Purkinje cell (primary cell): ENCODE data around the gene PDZD4. TPM values are rescaled to one million over a fixed set of nuclear protein-coding genes. Genes with fewer than 3 reads are reported as not detected.

ENCODE experiments used
- polyA plus RNA-seq: library from polyadenylated mRNA; unstranded; fragments of >200 nt; fragmentation: Nextera tagmentation; gene quantifications from 2 replicates; pipeline ENCODE4 v1.2.1, GENCODE V29; 2014

Gene PDZD4, protein sequence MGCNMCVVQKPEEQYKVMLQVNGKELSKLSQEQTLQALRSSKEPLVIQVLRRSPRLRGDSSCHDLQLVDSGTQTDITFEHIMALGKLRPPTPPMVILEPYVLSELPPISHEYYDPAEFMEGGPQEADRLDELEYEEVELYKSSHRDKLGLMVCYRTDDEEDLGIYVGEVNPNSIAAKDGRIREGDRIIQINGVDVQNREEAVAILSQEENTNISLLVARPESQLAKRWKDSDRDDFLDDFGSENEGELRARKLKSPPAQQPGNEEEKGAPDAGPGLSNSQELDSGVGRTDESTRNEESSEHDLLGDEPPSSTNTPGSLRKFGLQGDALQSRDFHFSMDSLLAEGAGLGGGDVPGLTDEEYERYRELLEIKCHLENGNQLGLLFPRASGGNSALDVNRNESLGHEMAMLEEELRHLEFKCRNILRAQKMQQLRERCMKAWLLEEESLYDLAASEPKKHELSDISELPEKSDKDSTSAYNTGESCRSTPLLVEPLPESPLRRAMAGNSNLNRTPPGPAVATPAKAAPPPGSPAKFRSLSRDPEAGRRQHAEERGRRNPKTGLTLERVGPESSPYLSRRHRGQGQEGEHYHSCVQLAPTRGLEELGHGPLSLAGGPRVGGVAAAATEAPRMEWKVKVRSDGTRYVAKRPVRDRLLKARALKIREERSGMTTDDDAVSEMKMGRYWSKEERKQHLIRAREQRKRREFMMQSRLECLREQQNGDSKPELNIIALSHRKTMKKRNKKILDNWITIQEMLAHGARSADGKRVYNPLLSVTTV
- polyA plus RNA-seq: 0.43 and 2.1 TPM in 2 replicates

DNA sequence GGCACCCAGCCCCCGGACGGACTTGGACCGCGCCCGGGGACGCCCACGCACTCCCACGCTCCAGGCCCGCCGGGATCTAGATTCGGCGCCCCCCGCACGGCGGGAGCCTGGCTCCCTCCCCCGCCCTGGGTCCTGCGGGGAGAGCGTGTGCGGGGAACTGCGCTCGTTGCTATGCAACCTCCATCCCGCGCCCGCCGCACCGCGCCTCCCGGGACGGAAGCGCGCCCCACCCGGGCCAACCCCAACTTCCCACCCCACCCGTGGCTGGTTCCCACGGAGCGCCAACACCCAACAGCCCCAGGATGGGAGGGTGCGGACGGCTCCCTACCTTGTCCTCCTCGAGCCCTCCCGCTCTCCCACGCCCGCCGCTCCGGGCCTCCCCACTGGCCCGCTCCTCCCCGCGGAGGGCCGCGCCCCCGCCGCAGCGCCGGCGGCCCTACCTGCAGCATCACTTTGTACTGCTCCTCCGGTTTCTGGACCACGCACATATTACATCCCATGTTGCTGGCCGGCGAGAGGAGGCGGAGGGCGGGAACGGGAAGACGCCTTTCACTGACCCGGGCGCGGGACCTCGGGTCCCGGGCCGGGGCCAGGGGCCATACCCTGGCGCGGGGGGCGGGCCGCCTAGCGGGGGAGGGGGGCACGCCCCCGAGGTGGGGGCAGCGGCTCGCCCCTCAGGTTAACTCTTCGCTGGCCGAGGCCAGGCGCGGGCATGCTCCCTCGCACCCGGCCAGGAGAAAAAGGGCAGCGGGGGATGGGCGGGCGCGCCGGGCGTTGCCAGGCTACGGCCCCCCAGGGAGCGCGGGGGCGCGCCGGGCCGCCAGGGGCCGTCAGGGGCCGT is at the start of gene PDZD4:
Gene PDZD4 (minus strand): TSS at position 746 of the 841 bp plus-strand sequence. CDS start 246 bp downstream, at position 500.

DNA sequence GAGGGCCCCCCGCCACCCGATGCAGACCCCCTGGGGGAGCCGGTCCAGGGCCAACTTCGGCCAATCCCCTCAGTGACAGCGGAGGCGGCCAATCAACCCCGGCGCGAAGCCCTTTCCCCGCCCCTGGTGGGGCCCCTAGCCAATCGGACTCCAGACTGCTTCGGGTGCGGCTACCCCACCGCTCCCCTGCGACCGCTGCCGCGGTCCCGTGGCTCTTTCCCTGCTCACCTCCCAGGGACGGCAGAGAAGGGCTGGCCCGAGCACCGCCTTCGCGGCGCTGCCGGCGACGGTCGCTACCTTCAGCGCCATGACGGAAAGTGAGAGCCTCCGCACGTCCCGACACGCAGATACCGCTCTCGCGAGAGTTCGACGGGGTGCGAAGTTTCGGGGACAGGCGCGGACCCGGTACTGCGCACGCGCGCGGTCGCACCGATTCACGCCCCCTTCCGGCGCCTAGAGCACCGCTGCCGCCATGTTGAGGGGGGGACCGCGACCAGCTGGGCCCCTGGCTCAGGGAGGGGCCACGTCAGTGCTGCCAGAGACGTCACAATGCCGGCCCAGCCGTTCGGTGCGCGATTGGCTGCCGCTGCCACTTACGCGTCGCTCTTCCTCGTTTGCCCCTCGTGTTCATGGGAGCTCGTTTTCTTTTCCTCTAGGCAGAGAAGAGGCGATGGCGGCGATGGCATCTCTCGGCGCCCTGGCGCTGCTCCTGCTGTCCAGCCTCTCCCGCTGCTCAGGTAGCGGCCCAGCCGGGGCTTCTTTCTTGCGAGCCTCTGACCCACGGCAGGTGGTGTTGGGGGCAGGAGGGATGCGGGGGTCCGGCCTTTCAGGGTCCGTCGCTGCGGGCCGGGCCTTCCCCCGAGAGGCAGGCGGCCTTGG is 36.1 kb downstream of the PDZD4 start, which contains the start of the genes IDH3G and SSR4:
Gene IDH3G (minus strand): TSS at position 358 of the 879 bp plus-strand sequence. CDS start 49 bp downstream, at position 309.
Gene SSR4 (plus strand): TSS at position 651 of the 879 bp plus-strand sequence. CDS start 20 bp downstream, at position 671.

DNA sequence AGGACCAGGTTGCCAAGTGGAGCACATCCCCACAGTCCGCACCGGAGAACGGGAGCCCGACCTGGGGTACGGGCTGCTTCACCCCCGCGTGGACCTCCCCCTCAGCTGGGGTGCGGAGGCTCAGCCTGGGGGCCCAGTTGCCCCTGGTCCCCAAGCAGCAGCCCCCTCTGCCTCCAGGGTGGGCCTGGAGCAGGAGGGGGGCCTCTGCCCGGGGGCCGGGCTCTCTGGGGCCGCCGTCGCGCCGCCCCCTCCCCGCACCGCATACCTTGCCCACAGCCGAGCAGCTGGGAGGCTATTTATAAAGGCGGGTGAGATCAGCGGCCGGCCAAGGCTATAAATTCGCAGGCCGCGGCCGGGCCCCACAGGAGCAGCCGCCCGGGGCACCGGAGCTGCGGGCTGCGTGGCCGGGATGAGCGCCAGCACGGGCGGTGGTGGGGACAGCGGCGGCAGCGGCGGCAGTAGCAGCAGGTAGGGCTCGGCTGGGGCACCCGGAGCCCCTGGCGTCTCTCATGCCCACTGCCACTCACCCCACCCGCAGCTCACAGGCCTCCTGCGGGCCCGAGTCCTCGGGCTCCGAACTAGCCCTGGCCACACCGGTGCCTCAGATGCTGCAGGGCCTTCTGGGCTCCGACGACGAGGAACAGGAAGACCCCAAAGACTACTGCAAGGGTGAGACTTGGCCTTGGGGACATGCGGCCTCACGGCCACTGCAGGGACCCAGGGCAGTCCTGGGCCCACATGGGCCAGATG is 49.5 kb downstream of the PDZD4 start, which contains the start of gene SRPK3:
Gene SRPK3 (plus strand): TSS at position 364 of the 750 bp plus-strand sequence. CDS start 46 bp downstream, at position 410.

DNA sequence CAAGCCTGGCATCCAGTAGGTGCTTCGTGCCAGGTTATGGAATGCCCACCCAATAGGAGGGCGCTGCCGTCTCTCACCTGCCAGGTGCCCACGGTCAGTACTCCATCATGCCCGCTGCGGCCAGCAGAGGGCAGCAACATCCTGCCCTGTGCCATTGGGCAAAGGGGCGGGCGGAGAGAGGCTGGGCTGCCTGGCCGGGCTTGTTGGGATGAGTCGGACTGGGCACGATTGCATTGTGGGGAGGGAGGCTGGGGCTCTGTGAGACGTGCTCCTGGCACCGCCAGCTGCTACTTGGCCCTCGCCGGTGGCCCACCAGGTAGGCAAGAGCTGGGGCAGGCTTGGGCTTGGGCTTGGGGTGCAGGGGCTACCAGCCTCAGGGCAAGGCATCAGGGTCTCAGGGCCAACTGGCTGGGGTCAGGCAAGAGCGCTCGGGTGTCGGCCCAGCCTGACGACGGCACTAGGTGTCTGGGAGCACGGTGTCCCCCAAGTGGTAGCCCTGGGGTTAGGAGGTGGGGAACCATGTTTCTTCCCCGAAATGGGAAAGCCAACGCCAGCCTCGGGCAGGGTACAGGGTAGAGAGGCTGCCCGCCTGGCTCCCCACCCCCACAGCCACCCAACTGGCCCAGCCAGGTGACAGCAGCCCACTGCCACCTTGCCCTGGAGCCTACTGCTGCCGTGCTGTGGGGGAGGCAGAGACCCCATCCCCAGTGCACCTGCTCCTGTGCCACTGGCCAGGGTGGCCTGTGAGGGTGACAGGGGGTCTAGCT is 66.2 kb downstream of the PDZD4 start, which contains the start of gene PLXNB3:
Gene PLXNB3 (plus strand): TSS at position 261 of the 767 bp plus-strand sequence. CDS start 1,287 bp downstream, outside the sequence.

Other genes with a start within 250 kb of the PDZD4 start
- 2.8 and 7.1 TPM in 2 replicates for gene CCNQ, start 231.4 kb downstream of the PDZD4 start, polyA plus RNA-seq
- gene DUSP9, start 183.3 kb downstream of the PDZD4 start, polyA plus RNA-seq: not detected in 2 replicates
- gene PNCK, start 156.7 kb downstream of the PDZD4 start, polyA plus RNA-seq: 1.4 TPM in 1 of 2 replicates, not detected in the other
- gene SLC6A8, start 142.6 kb downstream of the PDZD4 start, polyA plus RNA-seq: 0.39 and 0.70 TPM in 2 replicates
- 151 and 213 TPM in 2 replicates for gene BCAP31, start 106.2 kb downstream of the PDZD4 start, polyA plus RNA-seq
- gene ABCD1, start 105.7 kb downstream of the PDZD4 start, polyA plus RNA-seq: 0.07 and 2.8 TPM in 2 replicates
- not detected in 2 replicates for gene PLXNB3, start 66.3 kb downstream of the PDZD4 start, polyA plus RNA-seq
- gene SRPK3, start 49.5 kb downstream of the PDZD4 start, polyA plus RNA-seq: 2.0 TPM in 1 of 2 replicates, not detected in the other
- 85.8 and 95.3 TPM in 2 replicates for gene IDH3G, start 36.2 kb downstream of the PDZD4 start, polyA plus RNA-seq
- gene SSR4, start 35.9 kb downstream of the PDZD4 start, polyA plus RNA-seq: 580 and 718 TPM in 2 replicates
- 6.9 and 7.2 TPM in 2 replicates for gene L1CAM, start 55.6 kb upstream of the PDZD4 start, polyA plus RNA-seq
- gene AVPR2, start 74.1 kb upstream of the PDZD4 start, polyA plus RNA-seq: not detected in 2 replicates
- not detected in 2 replicates for gene ARHGAP4, start 95.7 kb upstream of the PDZD4 start, polyA plus RNA-seq
- 53.4 and 55.0 TPM in 2 replicates for gene NAA10, start 104.5 kb upstream of the PDZD4 start, polyA plus RNA-seq
- not detected in 2 replicates for gene RENBP, start 114.1 kb upstream of the PDZD4 start, polyA plus RNA-seq
- 4.1 and 5.5 TPM in 2 replicates for gene HCFC1, start 141.3 kb upstream of the PDZD4 start, polyA plus RNA-seq
- 1.6 and 5.4 TPM in 2 replicates for gene TMEM187, start 142.2 kb upstream of the PDZD4 start, polyA plus RNA-seq
- gene IRAK1, start 189.4 kb upstream of the PDZD4 start, polyA plus RNA-seq: 2.4 and 3.6 TPM in 2 replicates